ENCODE data around the gene SBK1.

DNA sequence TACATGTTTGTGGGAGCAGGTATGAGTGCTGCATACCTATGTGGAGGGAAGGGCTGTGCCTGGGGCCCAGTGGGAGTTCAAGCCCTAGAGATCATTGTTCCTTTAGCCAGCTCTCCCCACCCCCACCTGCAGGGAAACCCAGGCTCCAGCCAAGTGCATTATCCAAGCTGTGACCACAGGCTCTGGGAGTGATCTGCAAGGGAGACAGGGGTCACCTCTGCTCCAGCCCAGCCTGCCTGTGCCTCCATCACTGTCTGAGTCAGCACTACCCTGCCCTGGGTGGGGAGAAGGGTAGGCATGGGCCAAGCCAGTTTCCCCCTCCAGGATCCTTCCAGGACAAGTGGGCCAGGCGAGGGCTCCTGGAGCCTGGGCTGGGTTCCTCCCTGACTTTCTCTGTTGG, 32.1 kb upstream of the SBK1 start:
- TF ChIP-seq, protein P1, sequence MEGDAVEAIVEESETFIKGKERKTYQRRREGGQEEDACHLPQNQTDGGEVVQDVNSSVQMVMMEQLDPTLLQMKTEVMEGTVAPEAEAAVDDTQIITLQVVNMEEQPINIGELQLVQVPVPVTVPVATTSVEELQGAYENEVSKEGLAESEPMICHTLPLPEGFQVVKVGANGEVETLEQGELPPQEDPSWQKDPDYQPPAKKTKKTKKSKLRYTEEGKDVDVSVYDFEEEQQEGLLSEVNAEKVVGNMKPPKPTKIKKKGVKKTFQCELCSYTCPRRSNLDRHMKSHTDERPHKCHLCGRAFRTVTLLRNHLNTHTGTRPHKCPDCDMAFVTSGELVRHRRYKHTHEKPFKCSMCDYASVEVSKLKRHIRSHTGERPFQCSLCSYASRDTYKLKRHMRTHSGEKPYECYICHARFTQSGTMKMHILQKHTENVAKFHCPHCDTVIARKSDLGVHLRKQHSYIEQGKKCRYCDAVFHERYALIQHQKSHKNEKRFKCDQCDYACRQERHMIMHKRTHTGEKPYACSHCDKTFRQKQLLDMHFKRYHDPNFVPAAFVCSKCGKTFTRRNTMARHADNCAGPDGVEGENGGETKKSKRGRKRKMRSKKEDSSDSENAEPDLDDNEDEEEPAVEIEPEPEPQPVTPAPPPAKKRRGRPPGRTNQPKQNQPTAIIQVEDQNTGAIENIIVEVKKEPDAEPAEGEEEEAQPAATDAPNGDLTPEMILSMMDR (IDR thresholded peaks at IDR 0.05): no peak
- no peak for TF ChIP-seq EZH2 (IDR thresholded peaks at IDR 0.05)
- no peak for TF ChIP-seq EZH2phosphoT487 (IDR thresholded peaks at IDR 0.05)

All from neural progenitor cell (in vitro differentiated cells).